HL-60 (cell line): ENCODE measurements around the gene CACNA1C.

Experiments used
- DNase-seq, 2 experiments: peaks; one replicate each; pipeline ENCODE4 v3.0.0-alpha.2; 2010 to 2020; ENCODE audit warnings: low read depth in 1 of 2, low spot score in 1 of 2
- H3K27ac ChIP-seq: fragments of 250-450 bp; sonication (Bioruptor Pico); replicated peaks from 2 replicates; pipeline ENCODE4 v1.5.1; 2020; ENCODE audit warnings: mild to moderate bottlenecking, moderate library complexity
- H3K27me3 ChIP-seq: fragments of 250-450 bp; sonication (Bioruptor Pico); 2 replicates; pipeline ENCODE4 v1.5.1; 2021; ENCODE audit warnings: mild to moderate bottlenecking, moderate library complexity; ENCODE audit not compliant: insufficient read depth, poor library complexity, severe bottlenecking
- H3K4me3 ChIP-seq: replicated peaks from 2 replicates; pipeline ENCODE4 v1.5.1; 2011; ENCODE audit warnings: mild to moderate bottlenecking, control low read depth, low read length; ENCODE audit not compliant: insufficient read depth
- CTCF ChIP-seq: IDR thresholded peaks from one replicate; pipeline ENCODE4 v1.5.1; 2011; ENCODE audit warnings: low read length, control low read depth, inconsistent platforms; ENCODE audit not compliant: insufficient read depth
- GABPA ChIP-seq: IDR thresholded peaks from 2 replicates; pipeline ENCODE4 v1.6.1; 2012; ENCODE audit warnings: low read depth
- POLR2AphosphoS5 ChIP-seq: IDR thresholded peaks from 2 replicates; pipeline ENCODE4 v1.6.1; 2012; ENCODE audit warnings: low read depth
- REST ChIP-seq: IDR thresholded peaks from 2 replicates; pipeline ENCODE4 v1.6.1; 2012; ENCODE audit warnings: low read depth; ENCODE audit not compliant: insufficient replicate concordance
- SPI1 ChIP-seq: IDR thresholded peaks from 2 replicates; pipeline ENCODE4 v1.6.1; 2012; ENCODE audit warnings: low read depth, mild to moderate bottlenecking, borderline replicate concordance

Gene CACNA1C

GRCh38 chr12:2145433-2145998 lies 92.7 kb downstream of the CACNA1C start:
- Histone ChIP-seq H3K4me3 (no peak overlapping the region), H3K27me3 (peaks cover 4% of the 10 kb centered on the region), H3K27ac (no peak overlapping the region)
- no peak for DNase-seq
- no peak for TF ChIP-seq REST
- no peak for TF ChIP-seq CTCF
- no peak for TF ChIP-seq GABPA
- TF ChIP-seq POLR2AphosphoS5 = no peak
- no peak for TF ChIP-seq SPI1

- H3K27ac ChIP-seq = no peak overlapping the region
- TF ChIP-seq CTCF (no peak), SPI1 (no peak), REST (no peak), GABPA (no peak), POLR2AphosphoS5 (no peak)
- peaks cover 4% of the 10 kb centered on the region for H3K27me3 ChIP-seq
- DNase-seq = no peak
- H3K4me3 ChIP-seq = no peak overlapping the region
Measured at GRCh38 chr12:2147335-2147734, 94.5 kb downstream of the CACNA1C start.

GRCh38 chr12:2149091-2149490 lies 96.3 kb downstream of the CACNA1C start:
- H3K27ac ChIP-seq = no peak overlapping the region
- H3K27me3 ChIP-seq = peaks cover 4% of the 10 kb centered on the region
- no peak for TF ChIP-seq CTCF
- TF ChIP-seq REST = no peak
- no peak for TF ChIP-seq POLR2AphosphoS5
- no peak for TF ChIP-seq SPI1
- no peak for TF ChIP-seq GABPA
- DNase-seq = no peak
- no peak overlapping the region for H3K4me3 ChIP-seq
